ENCODE measurements around the gene PPP1R15A. TPM values are rescaled to one million over a fixed set of nuclear protein-coding genes. Genes with fewer than 3 reads are reported as not detected.
"Not testable (repeated sequence)": the region's sequence is repeated elsewhere in the genome, so short reads cannot be mapped to it uniquely, and the experiment has no call there.

Gene PPP1R15A
- total RNA-seq, 6 donors from 2014 or later: 96.2 to 194 (median 114) TPM

- DNase-seq (peak; percentile 83 to 94), ATAC-seq (ENCODE audit: low FRiP score in 2 of 2) (peak; percentile 83 to 88)
- peak overlapping the region; percentile 99 to 100 (median 100) for H3K27ac ChIP-seq
- H3K9me3 ChIP-seq: no peaks in the 10 kb centered on the region
- H3K4me3 ChIP-seq: peak overlapping the region; percentile 67 to 87 (median 75)
- WGBS, 2 donors: 0 to 1% methylated on average over 11 to 14 of the region's 14 CpGs
- TF ChIP-seq EP300 (IDR thresholded peaks at IDR 0.05) (peak in 3 of 4 donors; percentile 21 to 94 (median 91)), CTCF (IDR thresholded peaks at IDR 0.05) (peak in 3 of 6 experiments; percentile 18 to 31 (median 21)), POLR2AphosphoS5 (IDR thresholded peaks at IDR 0.05) (peak; percentile 73 to 87), POLR2A (IDR thresholded peaks at IDR 0.05) (peak in 1 of 4 donors; percentile 13)
- no peaks in the 10 kb centered on the region for H3K27me3 ChIP-seq
- peaks cover 9 to 48% (median 43%) of the 10 kb centered on the region in 4 donors for H3K36me3 ChIP-seq
- H3K4me1 ChIP-seq: peaks cover 33 to 49% (median 43%) of the 10 kb centered on the region in 4 donors
Measured at GRCh38 chr19:48872884-48873475, 759 bp downstream of the PPP1R15A start.

DNA sequence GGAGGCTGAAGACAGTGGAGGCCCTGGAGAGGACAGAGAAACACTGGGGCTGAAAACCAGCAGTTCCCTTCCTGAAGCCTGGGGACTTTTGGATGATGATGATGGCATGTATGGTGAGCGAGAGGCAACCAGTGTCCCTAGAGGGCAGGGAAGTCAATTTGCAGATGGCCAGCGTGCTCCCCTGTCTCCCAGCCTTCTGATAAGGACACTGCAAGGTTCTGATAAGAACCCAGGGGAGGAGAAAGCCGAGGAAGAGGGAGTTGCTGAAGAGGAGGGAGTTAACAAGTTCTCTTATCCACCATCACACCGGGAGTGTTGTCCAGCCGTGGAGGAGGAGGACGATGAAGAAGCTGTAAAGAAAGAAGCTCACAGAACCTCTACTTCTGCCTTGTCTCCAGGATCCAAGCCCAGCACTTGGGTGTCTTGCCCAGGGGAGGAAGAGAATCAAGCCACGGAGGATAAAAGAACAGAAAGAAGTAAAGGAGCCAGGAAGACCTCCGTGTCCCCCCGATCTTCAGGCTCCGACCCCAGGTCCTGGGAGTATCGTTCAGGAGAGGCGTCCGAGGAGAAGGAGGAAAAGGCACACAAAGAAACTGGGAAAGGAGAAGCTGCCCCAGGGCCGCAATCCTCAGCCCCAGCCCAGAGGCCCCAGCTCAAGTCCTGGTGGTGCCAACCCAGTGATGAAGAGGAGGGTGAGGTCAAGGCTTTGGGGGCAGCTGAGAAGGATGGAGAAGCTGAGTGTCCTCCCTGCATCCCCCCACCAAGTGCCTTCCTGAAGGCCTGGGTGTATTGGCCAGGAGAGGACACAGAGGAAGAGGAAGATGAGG, 1.5 kb downstream of the PPP1R15A start:
- ATAC-seq (ENCODE audit: low FRiP score in 2 of 2) (no peak), DNase-seq (no peak)
- Histone ChIP-seq H3K36me3 (peaks cover 9 to 54% (median 44%) of the 10 kb centered on the region in 4 donors), H3K27me3 (no peaks in the 10 kb centered on the region), H3K27ac (peak overlapping the region; percentile 99 to 100 (median 100)), H3K4me1 (peaks cover 39 to 54% (median 44%) of the 10 kb centered on the region in 4 donors), H3K4me3 (peak overlapping the region; percentile 56 to 77 (median 70)), H3K9me3 (no peaks in the 10 kb centered on the region)
- no peak for TF ChIP-seq POLR2AphosphoS5 (IDR thresholded peaks at IDR 0.05)
- TF ChIP-seq POLR2A (IDR thresholded peaks at IDR 0.05): no peak
- no peak for TF ChIP-seq EP300 (IDR thresholded peaks at IDR 0.05)
- no peak for TF ChIP-seq CTCF (IDR thresholded peaks at IDR 0.05)
- WGBS, 2 donors: 35 to 36% methylated on average over 14 of the region's 14 CpGs

DNA sequence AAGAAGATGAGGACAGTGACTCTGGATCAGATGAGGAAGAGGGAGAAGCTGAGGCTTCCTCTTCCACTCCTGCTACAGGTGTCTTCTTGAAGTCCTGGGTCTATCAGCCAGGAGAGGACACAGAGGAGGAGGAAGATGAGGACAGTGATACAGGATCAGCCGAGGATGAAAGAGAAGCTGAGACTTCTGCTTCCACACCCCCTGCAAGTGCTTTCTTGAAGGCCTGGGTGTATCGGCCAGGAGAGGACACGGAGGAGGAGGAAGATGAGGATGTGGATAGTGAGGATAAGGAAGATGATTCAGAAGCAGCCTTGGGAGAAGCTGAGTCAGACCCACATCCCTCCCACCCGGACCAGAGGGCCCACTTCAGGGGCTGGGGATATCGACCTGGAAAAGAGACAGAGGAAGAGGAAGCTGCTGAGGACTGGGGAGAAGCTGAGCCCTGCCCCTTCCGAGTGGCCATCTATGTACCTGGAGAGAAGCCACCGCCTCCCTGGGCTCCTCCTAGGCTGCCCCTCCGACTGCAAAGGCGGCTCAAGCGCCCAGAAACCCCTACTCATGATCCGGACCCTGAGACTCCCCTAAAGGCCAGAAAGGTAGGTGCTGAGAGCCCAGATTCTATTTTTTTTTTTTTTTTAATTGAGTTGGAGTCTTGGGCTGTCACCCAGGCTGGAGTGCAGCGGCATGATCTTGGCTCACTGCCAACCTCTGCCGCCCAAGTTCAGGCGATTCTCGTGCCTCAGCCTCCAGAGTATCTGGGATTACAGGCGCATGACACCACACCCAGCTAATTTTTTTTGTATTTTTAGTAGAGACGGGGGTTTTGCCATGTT, 2.3 kb downstream of the PPP1R15A start:
- ATAC-seq (ENCODE audit: low FRiP score in 2 of 2): peak; percentile 2 to 22
- no peaks in the 10 kb centered on the region for H3K27me3 ChIP-seq
- no peak for TF ChIP-seq EP300 (IDR thresholded peaks at IDR 0.05)
- TF ChIP-seq POLR2A (IDR thresholded peaks at IDR 0.05): no peak
- no peak for TF ChIP-seq CTCF (IDR thresholded peaks at IDR 0.05)
- TF ChIP-seq POLR2AphosphoS5 (IDR thresholded peaks at IDR 0.05): no peak
- H3K36me3 ChIP-seq: peaks cover 9 to 54% (median 44%) of the 10 kb centered on the region in 4 donors
- peak overlapping the region; percentile 56 to 77 (median 70) for H3K4me3 ChIP-seq
- H3K4me1 ChIP-seq: peaks cover 45 to 56% (median 46%) of the 10 kb centered on the region in 4 donors
- peak in 1 of 2 donors; percentile 60 for DNase-seq
- H3K9me3 ChIP-seq: no peaks in the 10 kb centered on the region
- H3K27ac ChIP-seq: peak overlapping the region; percentile 99 to 100 (median 100)
- WGBS, 2 donors: 12 to 17% methylated on average over 13 to 17 of the region's 17 CpGs

- not testable (repeated sequence) for H3K27me3 ChIP-seq; DNase-seq; ATAC-seq (ENCODE audit: low FRiP score in 2 of 2); H3K9me3 ChIP-seq
- 70 to 73% methylated on average over 30 of the region's 30 CpGs for WGBS, 2 donors
- peak overlapping the region; percentile 99 to 100 (median 100) for H3K27ac ChIP-seq
- H3K4me1 ChIP-seq: peaks cover 45 to 60% (median 53%) of the 10 kb centered on the region in 4 donors
- TF ChIP-seq POLR2AphosphoS5 (IDR thresholded peaks at IDR 0.05) (peak in 1 of 2 donors; percentile 35), POLR2A (IDR thresholded peaks at IDR 0.05) (peak in 1 of 4 donors; percentile 21)
- H3K4me3 ChIP-seq: peak overlapping the region in 3 of 4 donors; percentile 67 to 77 (median 73)
- peaks cover 9 to 54% (median 44%) of the 10 kb centered on the region in 4 donors for H3K36me3 ChIP-seq
Measured at GRCh38 chr19:48876043-48876981, 4.1 kb downstream of the PPP1R15A start.

Measured in upper lobe of left lung (tissue), 6 donors.